HG02610 (cell line): ENCODE measurements around the gene RUVBL2.

Experiments used
- ATAC-seq: cut with Tn5 transposase; IDR thresholded peaks from one replicate; pipeline ENCODE4 v1.9.1; 2021; ENCODE audit warnings: mild to moderate bottlenecking, moderate library complexity; ENCODE audit not compliant: unreplicated experiment

Gene RUVBL2

DNA sequence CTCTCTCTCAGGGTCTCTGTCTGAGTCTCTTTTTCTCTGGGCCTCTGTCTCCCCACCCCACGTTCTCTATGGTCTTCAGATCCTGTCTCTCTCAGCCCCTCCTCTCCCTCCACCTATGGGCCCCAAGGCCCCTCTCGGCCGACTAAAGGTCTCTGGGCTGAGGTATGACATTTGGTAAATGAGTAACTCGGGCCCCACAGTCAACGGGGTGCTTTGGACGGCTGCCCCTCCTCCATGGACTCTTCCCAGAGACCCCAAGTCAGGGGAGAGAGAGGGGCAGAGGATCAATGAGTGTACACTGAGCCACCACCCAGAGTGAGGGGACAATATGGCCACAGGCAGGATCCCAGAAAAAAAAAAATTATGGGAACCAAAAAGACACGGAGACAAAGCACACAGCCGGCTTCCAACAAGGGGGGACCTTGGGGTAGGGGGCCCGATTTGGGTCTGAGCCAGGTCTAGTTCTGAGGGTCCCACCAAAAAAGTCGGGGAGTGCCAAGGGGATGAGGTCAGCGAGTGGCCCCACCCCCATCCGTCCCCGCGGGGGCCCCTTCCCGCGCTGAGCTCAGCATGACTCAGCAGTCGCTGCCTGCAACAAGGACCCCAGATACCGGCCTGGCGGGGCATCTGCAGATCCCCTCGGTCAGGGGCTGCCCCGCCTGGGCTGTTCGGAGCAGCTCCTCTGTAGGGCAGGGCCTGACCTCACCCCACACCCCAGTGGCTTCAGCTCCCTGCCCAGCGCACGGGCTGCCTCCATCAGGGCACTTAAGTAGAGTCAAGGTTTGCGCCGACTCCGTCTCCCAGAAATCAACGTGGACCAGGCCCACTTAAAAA, 30.1 kb upstream of the RUVBL2 start:
- no peak for ATAC-seq

DNA sequence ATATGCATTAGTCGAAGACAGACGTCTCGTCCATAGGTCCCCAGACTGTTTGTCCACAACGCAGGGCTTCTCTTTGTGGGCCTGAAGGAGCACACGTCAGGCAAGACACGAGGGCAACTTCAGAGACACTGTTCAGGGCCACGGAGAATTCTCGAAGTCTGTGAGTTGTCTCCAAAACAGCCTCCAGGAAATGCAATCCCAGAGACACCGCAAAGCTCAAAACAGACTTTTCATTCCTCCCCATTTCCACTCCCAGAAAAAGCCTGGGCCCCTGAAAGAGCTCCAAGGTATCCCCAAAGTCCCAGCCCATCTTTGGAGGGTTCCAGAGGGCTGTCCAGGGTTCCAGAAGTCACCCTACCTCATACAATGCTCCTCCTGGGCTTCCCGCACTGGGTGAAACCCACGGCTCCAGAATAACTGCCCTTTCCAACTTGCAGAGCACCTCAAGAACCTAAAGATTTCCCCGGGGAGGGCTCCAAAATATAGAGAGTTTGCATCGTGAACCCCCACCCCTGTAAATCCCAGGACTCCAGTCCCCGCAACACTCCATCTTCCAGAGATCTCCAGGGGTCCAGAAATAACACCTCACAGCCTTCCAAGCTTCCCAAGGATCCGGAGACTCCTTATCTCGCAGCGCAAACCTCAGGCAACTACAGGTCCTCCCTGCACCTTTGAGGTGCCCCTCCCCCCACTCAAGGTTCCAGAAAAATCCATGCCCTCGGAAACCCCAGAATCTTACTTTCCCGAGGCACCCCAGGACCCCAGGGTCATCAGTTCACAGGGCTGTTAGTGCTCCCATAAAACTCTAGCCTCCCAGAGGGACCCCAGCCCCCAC, 29.3 kb upstream of the RUVBL2 start:
- no peak for ATAC-seq

GRCh38 chr19:48965040-48965805, 28.5 kb upstream of the RUVBL2 start, which contains the start of gene FTL:
TSS of gene FTL (plus strand) at chr19:48965309. CDS start at chr19:48965508, 199 bp downstream.
- ATAC-seq: peak; percentile 64

DNA sequence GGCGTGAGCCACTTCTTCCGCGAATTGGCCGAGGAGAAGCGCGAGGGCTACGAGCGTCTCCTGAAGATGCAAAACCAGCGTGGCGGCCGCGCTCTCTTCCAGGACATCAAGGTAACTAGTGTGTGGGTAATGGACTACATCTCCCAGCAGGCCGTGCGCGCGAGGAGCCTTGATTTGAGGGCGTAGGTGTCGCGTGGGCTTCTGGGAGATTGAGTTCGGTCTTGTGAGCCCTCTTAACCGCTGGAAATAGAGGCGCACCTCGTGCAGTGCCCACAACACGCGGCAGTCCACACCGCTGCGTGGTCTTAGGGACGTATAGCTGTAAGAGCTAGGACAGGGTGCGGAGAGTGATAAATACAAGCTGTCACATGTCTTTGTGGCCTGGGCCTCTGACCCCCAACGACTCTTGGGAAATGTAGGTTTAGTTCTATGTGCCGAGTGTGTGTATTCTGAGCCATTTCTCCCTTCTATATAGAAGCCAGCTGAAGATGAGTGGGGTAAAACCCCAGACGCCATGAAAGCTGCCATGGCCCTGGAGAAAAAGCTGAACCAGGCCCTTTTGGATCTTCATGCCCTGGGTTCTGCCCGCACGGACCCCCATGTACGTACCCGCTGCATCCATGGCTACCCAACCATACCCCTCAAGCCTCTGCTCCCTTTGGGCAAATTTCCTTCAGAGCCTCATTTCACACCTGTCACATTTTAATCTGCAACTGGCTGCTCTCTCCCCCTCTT, 27.7 kb upstream of the RUVBL2 start:
- ATAC-seq: peak; percentile 23

DNA sequence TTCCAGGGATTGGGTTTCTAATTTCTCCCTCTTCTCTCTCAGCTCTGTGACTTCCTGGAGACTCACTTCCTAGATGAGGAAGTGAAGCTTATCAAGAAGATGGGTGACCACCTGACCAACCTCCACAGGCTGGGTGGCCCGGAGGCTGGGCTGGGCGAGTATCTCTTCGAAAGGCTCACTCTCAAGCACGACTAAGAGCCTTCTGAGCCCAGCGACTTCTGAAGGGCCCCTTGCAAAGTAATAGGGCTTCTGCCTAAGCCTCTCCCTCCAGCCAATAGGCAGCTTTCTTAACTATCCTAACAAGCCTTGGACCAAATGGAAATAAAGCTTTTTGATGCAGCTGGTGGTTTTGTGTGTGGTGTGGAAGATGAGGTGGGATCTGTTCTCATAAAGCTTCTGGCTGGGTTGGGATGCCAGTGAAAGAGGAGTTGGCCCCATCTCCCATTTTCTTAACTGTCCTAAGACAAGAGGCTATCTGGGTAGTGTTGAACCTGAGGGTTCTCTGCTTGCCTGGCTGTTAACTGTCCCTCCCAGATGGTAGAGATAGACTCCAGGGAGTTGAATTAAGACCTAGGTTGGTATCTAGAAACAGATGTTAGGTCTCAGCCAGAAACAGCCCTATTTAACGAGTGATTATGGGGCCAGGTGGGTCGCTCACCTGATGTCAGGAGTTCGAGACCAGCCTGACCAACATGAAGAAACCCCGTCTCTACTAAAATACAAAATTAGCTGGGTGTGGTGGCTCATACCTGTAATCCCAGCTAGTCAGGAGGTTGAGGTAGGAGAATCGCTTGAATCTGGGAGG, 26.9 kb upstream of the RUVBL2 start:
- no peak for ATAC-seq

- no peak for ATAC-seq
Observed at GRCh38 chr19:48967346-48968178, 26.1 kb upstream of the RUVBL2 start.

DNA sequence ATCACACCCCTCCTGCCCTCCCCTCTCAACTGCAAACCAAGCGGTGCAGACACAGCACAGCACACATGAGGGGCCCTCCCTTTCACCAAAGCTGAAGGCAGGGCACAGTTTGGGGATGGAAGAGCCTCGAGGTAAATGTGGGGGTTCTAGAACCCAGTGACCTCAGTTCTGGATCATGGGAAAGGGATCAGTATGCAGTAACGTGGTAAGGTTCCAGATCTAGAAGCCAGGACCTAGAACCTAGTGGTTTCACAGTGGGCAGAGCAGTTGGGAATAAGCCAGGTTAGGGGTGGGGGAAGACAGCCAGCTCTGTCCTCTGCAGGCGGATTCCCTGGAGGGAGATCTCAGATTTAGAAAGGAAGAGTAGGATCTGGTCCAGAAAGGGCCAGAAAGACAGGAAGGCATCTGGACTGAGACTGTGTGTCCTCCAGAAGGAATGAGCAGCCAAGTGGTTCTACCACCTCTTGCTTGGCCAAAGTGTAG, 25.5 kb upstream of the RUVBL2 start:
- no peak for ATAC-seq

DNA sequence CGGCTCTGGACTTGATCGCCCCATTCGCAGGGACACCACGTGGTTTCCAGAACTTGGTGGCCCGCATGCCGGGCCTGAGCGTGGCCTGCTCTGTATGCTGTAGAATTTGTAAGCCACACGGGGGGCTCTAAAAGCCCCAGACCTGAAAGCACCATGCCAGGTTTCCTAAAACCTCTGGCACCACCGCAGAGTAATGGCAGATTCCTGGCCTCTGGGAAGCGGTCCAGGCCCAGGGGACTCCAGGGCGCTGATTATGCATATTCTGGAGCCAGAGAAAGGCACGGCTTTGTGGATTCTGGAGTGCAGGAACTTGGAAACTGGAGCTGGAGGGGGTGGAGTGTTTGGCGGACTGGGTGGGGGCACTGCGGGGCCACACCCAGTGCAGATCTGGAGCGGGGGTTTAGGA, 24.9 kb upstream of the RUVBL2 start:
- ATAC-seq: no peak

DNA sequence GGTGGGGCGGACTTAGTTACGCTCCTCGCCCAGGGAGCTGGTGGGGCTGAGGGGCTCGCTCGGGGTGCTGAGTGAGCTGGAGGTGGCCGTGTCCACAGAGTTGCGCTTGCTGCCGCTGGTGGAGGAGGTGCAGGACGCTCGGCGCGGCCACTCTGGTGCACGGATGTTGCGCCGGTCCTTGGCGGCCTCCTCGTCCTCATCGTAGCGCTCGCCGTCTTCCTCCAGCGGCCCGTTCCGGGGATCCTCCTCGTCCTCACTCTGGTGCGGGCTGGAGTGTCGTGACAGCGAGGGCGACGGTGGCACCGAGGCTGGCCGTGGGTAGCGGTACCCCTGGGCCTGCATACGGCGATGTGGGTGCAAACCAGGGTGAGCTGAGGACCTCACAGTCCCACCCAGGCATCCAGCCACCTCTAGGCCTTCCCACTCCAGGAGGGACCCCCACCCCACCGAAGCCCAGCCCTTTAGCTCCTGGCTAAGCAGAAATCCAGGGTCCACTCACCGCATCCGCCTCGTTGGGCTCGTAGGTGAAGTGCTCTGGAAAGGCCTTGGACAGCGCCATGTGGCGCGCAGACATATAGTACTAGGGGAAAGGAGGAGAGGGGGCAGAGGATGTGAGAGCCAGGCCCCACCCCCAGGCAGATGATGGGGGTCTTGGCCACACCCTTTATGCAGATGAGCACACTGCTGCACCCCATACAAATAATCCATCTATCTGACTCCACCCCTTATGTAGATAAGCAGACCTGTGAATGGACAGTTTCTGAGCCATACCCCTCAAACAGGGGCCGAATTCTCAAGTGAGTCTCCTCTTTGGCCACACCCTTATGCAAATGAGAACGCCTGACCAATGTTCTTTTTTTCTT, 24.2 kb upstream of the RUVBL2 start:
- ATAC-seq: no peak

GRCh38 chr19:48970139-48970766, 23.4 kb upstream of the RUVBL2 start:
- ATAC-seq: no peak

DNA sequence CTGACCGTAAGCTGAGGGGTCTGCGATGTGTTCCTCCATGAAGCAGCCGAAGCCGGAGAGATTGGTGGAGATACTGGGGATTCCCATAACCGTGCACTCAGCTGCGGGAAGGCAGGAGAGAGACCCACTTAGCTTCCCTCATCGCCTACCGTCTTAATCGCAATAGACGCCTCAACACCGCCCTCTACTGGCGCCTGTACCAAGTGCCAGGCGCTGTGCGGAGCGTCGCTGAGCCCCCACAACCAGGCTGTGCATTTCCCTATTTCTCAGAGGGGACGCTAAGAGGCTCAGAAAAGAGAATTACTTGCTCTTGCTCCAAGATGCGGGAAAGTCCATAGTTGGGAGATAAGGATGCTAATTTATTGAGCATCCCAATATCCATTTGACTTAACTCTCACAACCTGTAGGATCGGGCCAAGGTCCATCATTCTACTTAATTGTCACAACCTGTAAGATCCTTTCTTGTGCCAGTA, 22.7 kb upstream of the RUVBL2 start:
- ATAC-seq: peak; percentile 48

- no peak for ATAC-seq
Observed at GRCh38 chr19:48975947-48976847, 17.5 kb upstream of the RUVBL2 start.

DNA sequence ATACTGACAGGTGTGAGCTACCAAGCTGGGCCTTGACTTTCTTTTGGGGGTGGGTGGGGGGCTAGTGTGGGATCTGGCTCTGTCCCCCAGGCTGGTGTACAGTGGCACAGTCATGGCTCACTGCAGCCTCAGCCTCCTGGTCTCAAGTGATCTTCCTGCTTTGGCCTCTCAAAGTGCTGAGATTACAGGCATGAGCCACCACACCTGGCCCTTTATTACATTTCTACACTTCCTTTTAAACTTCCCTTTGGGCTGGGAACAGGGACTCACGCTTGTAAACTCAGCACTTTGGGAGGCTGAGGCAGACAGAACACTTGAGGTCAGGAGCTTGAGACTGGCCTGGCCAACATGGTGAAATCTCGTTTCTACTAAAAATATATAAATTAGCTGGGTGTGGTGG, 16.6 kb upstream of the RUVBL2 start:
- ATAC-seq: no peak

GRCh38 chr19:48982280-48982679, 11.4 kb upstream of the RUVBL2 start:
- ATAC-seq: no peak

GRCh38 chr19:48985711-48986110, 8.0 kb upstream of the RUVBL2 start:
- ATAC-seq: no peak

- ATAC-seq: no peak
Observed at GRCh38 chr19:48986211-48986610, 7.5 kb upstream of the RUVBL2 start.
